GM19324 (cell line): ENCODE measurements around the gene TWSG1.
"Not testable (repeated sequence)": the region's sequence is repeated elsewhere in the genome, so short reads cannot be mapped to it uniquely, and the experiment has no call there.

ENCODE experiments used
- ATAC-seq: cut with Tn5 transposase; IDR thresholded peaks from one replicate; pipeline ENCODE4 v1.9.1; 2021; ENCODE audit warnings: mild to moderate bottlenecking, moderate library complexity; ENCODE audit not compliant: unreplicated experiment, low FRiP score

Gene TWSG1

DNA sequence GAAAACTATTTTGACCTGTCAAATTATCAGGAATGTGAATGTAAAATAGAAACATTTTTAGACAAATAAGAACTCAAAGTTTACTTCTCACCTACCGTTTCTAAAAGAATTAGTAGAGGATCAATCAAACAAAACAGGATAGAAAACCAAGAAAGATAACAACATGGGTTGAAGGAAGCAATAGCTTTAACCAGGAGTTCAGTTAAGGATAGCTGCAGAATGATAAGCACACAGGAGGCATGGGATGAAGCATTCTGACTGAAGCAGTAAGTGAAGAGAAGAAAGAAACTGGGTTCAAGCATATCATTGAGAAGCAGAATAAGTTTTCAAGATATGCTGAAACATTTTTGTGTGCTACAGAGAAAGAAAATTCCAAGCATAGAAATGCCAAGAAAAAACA is 52.3 kb downstream of the TWSG1 start:
- no peak for ATAC-seq

DNA sequence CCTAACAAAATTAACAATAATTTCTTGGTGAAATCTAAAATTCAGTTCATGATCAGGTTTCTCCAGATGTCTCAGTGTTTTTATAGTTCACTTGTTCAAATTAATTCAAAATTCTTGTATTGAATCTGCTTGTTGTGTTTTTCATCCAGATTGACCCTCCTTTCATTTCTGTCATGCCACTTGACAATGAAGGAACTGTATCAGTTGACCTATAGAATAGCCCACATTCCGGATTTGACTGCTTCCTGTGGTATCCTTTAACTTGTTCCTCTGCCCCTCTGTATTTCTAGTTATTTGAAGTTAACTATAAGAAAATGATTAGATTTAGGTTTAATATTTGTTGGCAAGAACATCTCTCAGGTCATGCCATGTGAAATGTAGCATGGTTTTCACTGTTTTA is 53.3 kb downstream of the TWSG1 start:
- no peak for ATAC-seq

DNA sequence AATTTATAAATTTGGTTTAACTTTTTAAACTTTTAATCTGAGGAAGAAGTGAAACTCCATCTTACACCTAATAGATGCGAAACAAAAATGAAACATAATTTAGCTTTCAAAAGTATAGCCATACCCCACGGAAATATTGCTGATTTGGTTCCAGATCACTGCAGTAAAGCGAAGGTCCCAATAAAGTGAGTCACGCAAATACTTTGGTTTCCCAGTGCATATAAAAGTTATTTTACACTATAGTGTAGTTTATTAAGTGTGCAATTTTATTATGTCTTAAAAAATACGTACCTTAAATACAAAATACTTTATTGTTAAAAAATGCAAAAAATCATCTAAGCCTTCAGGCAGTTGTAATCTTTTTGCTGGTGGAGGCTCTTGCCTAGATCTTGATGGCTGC is 55.1 kb downstream of the TWSG1 start:
- no peak for ATAC-seq

DNA sequence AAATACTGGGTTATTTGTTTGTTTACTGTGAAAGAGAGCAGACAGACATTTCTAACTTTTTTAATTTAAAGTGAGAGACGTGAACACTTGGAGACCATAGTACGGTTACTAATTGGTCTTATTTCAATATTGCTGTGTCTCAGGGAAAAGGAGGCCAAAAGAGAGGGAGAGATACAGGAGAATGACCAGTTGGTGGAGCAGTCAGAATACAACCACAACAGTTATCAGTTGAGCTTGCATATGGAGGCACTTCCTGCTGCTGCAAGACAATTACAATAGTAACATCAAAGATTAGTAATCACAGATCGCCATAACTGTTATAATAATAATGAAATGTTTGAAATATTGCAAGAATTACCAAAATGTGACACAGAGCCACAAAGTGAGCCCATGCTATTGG is 58.2 kb downstream of the TWSG1 start:
- no peak for ATAC-seq

DNA sequence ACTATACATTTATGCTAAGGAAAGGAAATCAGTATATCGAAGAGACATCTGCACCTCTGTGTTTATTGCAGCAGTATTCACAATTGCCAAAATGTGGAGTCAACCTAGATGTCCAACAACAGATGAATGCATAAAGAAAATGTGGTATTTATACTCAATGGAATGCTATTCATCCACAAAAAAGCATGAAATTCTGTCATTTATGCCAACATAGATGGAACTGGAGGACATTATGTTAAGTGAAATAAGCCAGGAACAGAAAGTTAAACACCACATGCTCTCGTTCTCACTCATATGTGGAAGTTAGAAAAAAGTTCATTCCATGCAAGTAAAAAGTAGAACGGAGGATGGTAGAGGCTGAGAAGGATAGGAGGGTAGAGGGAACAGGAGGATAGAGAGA is 59.5 kb downstream of the TWSG1 start:
- no peak for ATAC-seq

DNA sequence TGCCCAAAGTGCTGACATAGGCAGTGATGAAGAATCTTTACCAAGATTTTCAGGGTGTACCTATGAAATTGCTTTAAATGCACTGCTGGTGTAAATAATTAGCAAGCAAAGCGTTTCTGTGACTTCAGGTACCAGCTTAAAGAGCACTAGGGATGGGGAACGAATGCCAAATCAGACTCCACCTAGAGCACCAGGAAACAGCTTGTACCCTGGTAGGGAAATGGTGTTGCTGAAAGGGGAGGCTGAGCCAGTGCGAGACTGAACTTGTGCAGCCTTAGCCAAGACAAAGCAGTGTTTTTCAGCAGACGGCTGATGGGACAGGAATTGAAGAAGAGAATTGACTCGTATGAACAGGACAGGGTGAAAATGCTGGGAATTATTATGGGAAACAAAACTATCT is 65.6 kb downstream of the TWSG1 start:
- no peak for ATAC-seq

DNA sequence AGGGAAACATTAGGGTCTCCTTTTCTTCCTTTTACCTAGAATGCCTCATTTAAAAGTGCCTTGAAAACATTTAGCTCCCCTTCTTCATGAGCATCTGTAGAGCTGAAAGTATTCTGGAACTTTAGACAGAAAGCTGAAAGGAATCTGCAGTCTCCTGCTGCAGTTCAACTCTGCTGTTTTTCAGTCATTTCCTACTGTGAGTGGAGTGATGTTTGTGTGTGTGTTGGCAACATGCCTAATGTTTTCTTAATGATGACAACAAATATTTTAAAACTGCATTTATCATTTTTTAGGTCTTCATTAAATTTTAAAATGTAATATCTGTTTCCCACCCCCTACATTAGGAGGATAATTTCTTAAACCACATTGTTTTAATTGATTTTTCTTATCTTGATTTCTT is 66.6 kb downstream of the TWSG1 start:
- no peak for ATAC-seq

DNA sequence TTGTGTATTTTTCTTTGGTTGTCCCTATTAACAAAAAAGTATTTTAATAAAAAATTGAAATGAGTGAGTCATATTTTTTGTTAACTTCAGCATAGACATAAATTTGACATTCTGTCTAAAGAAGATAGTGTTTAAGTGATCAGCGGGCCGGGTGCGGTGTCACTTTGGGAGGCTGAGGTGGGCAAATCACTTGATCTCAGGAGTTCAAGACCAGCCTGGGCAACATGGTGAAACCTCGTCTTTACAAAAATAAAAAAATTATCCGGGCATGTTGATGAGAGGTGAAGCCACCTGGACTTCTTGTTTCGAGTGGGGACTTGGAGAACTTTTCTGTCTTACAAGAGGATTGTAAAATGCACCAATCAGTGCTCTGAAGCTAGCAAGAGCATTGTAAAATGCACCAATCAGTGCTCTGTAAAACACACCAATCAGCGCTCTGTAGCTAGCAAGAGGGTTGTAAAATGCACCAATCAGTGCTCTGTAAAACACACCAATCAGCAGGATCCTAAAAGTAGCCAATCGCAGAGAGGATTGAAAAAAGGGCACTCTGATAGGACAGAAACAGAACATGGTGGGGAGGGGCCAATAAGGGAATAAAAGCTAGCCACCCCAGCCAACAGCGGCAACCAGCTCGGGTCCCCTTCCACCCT is 67.9 kb downstream of the TWSG1 start:
- not testable (repeated sequence) for ATAC-seq

DNA sequence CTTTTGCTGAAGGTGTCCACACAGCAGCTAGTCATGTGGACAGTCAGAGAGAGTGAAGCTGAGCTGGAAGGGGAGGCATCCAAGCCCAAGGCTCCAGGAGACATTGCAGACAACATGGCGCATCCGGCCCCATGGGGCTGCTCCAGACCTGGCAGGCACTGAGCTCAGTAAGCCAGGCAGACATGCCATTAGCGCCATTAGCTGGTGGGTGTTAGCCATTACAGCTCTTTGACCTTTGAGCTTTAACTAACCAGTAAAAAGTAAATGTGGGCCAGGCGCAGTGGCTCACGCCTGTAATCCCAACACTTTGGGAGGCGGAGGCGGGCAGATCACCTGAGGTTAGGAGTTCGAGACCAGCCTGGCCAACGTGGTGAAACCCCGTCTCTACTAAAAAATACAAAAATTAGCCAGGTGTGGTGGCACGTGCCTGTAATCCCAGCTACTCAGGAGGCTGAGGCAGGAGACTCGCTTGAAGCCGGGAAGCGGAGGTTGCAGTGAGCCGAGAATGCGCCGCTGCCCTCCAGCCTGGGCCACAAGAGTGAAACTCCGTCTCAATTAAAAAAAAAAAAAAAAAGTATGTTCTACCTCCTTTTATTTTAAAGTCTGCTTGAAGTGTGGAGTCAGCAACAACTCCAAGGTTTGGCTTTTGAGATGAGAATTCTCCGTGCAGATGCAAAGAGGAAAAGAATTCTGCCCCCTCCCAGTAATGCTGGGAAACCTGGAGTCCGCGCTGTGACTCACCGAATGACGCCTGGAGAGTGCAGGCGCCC is 69.4 kb downstream of the TWSG1 start:
- ATAC-seq, result no peak

DNA sequence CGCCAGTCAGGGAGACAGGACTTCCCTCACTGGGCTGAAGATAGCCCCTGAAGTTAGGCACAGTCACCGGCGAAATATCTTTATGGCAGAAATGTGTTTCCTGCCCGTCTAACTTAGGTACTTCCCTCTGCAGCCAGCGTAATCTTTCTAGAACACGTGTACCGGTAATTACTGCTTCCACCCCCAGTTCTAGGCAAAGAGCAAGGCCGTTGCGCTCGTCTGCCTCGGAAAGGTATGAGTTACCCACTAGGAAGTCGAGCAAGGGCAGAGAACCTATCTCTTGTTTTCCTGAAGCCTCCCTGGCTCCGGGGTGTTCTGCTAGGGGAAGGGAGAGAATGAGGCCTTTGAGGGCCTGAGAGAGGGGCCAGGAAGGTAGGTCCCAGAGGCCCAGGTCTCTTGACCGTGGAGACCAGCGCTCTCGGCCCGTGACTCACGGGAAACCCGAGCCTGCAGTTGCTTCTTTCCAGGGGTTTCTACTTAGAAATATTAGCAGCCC is 70.0 kb downstream of the TWSG1 start:
- ATAC-seq, result no peak

DNA sequence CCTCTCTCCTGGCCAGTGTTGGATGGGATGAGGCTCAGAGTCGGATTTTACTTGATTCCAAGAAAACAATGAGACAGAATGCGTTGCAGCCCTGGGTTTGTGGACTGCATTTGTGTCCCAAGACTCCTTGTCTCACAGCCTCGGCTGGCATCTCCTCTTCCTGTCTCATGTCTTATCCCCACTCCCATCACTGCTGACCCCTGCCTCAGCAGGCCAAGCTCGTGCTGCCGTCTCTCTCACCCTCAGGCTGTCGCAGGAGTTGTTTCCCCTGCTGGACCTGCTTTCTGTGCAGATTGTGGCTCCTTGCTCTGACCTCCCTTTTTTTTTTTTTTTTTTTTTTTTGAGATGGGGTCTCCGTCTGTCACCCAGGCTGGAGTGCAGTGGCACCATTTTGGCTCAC is 70.6 kb downstream of the TWSG1 start:
- ATAC-seq, result no peak

DNA sequence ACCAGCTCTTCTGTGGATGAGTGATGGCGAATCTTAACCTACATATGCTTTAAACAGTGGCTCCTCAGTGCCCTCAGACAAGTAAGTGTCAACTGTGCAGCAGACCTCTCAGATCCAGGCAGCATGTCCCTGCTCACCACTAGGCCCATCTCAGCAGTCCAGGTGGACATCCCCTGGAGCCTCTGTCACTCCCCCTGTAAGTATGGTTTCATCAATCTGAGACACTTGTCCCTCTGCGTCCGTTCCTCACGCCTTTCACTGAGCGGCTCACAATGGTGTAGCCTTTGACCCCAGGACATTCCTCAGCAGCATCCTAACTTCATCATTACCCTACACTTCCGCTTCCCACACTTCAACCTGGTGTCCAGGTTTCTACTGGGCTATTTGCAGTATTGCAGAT is 71.4 kb downstream of the TWSG1 start:
- no peak for ATAC-seq

DNA sequence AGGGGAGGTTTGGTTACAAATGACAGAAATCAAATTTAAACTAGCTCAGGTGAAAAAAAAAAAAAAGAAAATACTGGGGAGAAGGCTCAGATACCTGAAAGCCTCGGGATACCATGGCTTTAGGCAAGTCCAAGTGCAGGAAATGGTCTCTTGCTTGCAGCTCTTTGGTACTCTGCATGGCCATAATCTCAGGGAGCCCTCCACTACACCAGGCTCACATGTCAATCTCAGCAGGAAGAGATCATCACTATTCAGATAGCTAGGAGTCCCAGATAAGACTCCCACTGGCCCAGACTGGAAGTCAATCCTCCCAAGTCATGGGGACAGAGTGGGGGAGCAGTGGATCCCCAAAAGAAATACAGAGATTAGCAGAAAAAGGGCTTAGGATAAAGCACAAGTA is 75.9 kb downstream of the TWSG1 start:
- no peak for ATAC-seq

DNA sequence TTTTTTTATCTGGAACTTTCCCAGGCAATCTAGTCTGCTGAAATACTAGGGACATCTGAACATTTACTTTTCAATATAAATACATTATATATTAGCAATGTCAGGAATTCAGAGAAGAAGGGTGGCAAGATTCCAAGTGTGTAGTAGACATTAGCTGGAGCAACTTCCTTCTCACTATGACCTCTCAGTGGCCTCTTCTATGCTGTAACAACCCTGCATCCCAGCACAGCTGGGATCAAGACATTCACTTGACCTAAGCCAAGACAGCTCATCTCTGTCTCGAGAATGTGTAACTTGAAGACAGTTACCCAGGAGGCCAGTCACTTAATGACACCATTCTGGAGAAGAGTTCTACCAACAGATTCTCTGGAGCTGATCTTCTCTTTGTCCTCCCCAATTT is 79.0 kb downstream of the TWSG1 start:
- ATAC-seq, result no peak

DNA sequence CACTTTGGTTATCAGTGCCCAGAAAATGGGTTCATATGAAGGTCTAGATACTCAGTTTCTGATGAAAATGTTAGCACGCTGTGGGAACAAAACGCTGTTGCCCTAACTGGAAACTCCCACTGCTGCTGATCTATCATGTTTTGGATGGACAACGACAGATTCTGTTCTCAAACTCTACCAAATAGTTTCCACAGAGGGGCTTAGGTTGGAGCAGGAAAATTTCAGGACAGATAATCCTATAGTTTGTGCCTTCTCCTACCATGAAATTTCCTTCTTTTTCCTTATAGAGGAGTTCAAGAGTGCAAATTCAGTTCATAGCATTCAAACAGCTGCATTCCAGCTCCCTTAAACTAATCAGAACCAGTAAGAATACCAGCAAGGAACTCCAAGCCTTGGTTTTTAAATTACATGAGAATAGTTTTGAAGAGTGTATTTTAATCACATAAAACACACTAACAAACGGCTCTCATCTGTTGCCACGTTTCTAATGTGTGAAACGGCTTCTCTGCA is 82.0 kb downstream of the TWSG1 start:
- no peak for ATAC-seq

DNA sequence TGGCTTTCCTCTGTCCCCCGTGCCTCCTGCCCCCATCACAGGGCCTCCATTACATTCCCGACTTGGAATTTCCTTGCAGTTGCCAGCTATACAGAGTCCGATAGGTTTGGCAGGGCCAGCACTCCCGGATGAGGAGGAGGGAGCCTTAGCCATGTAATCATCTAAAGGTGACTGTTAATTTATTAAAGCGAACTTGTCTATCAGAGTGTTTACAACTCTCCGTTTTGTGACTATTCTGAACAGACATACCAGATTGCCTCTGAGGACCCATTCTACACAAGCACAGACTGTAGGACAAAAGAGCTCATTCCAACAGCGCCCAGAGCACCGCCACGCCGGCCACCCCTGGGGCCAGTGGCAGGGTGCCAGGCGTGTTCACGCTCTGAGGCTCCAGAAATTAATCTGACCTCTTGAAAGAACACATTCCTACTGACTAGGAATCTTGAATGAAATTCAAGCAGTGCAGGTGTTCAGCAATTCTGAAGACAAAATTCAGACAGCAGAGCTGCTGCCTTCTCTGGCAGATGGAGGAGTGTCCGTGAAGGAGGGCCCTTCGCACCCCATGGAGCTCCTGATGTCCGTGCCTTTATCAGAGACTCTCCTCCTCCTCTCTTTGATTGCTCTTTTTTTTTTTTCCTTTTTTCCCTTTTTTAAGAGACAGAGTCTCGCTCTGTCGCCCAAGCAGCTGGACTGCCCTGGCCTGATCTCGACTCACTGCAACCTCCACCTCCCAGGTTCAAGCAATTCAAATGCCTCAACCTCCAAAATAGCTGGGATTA is 82.7 kb downstream of the TWSG1 start:
- ATAC-seq, result no peak

DNA sequence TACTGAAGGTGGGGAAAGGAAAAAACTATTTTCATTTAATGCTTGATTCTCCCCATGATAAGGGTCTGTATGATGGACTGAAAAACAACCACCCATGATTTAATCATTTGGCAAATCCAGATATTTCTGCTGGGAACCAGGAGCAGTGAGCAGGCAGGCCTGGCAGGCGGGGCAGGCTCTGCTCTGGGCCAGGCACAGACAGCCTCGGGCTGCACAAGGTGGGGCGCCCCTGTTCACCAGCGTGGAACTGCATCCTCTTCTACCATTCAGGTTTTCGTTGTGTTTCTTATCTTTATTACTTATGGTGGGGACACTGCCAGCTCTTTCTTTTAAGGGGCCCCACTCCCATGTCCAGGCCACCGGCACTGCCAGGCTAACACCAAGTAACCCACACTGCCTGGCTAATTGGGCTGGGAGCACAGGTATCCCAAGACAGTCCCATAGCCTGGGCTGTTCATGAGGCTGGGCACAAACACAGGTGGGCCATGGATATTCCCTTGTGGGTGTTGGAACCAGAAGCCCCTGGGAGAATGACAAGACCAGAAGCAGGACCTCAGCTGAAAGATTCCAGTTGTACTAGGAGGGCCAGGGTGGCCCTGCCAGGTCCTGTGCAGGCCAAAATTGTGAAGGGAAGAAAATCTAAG is 83.6 kb downstream of the TWSG1 start:
- ATAC-seq, result no peak

DNA sequence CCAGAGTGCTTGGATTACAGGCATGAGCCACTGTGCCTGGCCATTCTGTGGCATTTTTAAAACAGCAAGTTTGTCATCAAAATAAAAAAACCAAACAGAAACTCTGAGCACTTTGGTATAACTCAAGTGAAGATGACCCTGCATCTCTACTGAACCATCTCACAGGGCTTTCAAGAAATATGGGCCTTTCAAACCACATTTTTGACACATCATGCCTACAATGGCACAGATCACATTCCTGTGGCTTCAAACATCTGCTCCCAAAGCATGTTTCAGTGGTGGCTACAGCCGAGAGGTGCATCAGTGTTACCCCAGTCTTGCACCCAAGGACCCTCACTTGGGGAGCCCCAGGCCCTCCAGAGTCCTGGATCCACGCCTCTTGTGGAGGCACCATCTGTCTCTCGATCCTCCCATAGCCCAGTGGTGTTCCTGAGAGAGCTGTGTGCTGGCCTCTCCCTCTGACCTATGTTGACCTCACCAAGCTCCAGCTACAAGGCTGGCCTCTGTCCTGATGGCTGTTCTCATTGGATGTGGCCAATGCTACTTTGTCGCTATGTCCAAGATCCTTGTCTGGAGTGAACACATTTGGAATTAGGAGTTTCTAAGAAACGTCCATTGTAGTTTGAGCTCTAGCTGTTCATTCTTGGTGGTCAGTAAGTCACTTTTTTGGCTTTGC is 85.5 kb downstream of the TWSG1 start:
- no peak for ATAC-seq

DNA sequence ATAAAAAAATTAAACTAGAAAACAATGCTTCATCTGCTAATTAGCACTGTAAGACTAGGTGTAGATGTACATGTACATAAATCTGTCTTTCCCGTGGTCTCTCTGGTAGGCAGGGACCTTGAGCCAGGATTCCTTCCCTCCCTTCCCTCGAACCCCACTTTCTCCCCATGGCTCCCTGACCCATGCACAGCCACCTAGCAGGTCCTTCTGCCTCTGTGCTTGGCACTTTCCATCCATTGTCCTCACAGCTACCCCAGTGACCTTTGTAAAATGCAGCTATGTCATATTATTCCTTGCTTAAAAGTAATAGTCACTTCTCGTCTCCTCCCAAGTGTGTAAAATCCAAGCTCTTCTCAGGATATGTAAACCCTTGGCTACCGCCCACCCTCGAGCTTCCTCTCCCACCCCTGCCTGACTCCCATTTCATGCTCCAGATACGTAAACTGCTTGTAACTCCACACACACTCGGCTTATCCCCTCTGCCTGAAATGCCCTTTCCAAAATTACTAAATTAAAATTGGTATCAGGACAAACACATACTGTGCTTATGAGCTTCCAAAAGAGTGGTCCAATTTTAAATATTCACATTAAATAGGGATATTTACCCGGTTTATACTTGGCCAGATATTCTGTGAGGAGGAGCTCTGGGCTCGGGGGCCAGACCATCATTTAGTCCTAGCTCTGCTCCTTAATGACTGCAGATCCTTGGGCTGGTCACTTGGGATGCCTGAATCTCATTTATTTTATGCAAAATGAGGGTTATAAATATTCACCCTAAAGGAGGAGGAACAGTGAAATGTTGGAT is 86.7 kb downstream of the TWSG1 start:
- no peak for ATAC-seq
